ENCODE measurements around the gene SPOCK2.

GRCh38 chr10:72011016-72011415 is 77.3 kb downstream of the SPOCK2 start:
- TF ChIP-seq, protein P1, sequence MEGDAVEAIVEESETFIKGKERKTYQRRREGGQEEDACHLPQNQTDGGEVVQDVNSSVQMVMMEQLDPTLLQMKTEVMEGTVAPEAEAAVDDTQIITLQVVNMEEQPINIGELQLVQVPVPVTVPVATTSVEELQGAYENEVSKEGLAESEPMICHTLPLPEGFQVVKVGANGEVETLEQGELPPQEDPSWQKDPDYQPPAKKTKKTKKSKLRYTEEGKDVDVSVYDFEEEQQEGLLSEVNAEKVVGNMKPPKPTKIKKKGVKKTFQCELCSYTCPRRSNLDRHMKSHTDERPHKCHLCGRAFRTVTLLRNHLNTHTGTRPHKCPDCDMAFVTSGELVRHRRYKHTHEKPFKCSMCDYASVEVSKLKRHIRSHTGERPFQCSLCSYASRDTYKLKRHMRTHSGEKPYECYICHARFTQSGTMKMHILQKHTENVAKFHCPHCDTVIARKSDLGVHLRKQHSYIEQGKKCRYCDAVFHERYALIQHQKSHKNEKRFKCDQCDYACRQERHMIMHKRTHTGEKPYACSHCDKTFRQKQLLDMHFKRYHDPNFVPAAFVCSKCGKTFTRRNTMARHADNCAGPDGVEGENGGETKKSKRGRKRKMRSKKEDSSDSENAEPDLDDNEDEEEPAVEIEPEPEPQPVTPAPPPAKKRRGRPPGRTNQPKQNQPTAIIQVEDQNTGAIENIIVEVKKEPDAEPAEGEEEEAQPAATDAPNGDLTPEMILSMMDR (IDR thresholded peaks at IDR 0.05; ENCODE audit: extremely low read depth in 1 of 2, insufficient read depth in 1 of 2, low read depth in 1 of 2, low read length in 2 of 2), result no peak
- TF ChIP-seq JUN (IDR thresholded peaks at IDR 0.05; ENCODE audit: borderline replicate concordance, insufficient read depth, insufficient read length, low read depth) (no peak), EZH2 (IDR thresholded peaks at IDR 0.05; ENCODE audit: borderline replicate concordance, low read depth, low read length, severe bottlenecking) (no peak)
